ENCODE data around the gene ATP6V0D1. TPM values are rescaled to one million over a fixed set of nuclear protein-coding genes. Genes with fewer than 3 reads are reported as not detected.

Gene ATP6V0D1
- total RNA-seq = 94.4 and 95.9 TPM in 2 replicates

DNA sequence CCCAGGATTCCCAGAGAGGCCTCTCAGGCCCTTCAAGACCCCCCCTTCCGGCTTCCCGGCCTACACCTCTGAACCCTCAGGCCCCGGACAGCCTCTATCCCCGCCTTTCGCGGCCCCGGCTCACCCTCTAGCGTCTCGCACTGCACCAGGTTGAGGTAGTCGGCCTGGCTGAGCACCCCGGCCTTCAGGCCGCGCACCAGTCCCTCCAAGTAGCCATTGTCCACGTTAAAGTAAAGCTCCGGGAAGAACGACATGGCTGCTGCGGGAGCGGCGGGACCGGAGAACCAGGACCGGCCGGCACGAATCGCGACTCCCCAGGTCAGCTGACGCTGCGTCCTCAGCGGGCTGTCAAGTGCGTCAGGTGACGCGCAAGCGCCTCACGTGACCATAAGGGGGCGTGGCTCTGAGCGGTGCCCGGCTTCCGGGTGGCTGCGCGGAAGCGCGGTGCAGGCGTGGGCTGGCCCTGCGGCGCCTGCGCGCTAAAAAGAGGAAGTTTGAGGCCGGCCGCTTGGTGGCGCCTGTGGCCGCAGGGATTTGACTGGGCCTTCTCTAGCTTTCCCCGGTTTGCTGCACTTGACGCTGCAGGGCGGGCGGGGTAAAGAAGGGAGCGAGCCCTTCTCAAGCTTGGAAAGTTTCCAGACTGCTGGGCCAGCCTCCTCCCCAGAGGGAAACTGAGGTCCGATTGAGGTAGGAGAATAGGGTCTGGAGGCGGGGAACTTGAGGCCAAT lies at the start of gene ATP6V0D1:
TSS of gene ATP6V0D1 (minus strand) at position 325 of the 728 bp plus-strand sequence. CDS start at position 254, 71 bp downstream.

DNA sequence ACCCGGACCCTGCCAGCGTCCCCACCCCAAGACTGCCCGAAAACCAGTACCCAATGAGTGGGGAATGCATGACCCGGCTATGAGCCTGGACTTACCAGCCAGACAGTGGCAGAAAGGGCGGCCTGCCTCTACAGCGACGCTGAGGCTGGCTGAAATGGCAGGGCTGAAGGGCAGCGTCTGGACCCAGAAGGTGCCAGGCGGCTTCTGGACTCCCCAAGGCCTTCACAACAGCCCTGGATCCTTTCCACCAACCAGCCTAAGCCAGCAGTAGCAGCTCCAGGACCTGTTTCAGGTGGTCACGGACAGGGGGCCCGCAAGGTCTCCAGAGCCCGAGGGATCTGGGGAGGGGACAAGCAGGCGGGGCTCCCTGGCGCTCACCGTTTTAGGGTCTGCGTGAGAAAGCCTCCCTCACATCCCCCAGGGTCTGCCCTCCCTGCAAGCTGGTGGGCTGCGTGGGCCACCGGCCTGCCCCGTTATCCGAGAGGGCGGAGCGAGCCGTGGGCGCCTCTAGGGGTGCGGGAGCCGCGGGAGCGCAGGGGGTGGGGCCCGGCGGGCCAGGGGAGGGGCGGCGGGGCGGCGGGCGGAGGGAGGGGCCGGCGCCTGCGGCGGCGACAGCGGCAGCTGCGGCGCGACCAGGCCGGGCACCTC lies 47.4 kb upstream of the ATP6V0D1 start, which contains the start of gene RIPOR1:
TSS of gene RIPOR1 (plus strand) at position 608 of the 648 bp plus-strand sequence. CDS start 9,618 bp downstream, outside the sequence.

GRCh38 chr16:67483150-67483549 lies 2.2 kb upstream of the ATP6V0D1 start, which contains the start of gene AGRP:
AGRP (minus strand) TSS chr16:67483547; CDS start chr16:67483398, 149 bp downstream.

DNA sequence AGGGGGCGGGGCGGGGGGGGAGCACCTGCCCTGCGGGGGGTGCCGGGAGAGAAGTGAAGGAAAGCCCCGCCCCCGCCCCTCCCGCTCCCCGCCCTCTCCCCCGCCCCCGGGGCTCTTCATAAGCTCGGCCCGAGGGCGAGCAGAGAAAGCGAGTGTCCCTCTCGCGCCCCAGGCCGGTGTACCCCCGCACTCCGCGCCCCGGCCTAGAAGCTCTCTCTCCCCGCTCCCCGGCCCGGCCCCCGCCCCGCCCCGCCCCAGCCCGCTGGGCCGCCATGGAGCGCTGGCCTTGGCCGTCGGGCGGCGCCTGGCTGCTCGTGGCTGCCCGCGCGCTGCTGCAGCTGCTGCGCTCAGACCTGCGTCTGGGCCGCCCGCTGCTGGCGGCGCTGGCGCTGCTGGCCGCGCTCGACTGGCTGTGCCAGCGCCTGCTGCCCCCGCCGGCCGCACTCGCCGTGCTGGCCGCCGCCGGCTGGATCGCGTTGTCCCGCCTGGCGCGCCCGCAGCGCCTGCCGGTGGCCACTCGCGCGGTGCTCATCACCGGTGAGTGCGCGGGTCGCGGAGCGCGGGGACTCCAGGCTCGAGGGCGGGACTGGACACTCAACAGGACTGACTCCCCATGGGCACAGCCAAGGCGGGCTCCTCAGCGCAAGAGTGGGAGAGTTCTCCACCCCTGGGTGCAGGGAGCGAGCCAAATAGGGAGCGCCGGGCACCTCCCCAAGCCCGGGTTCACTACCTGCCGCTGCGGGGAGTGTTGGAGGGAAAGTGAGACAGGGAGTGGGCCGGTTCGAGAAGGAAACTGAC lies 49.8 kb downstream of the ATP6V0D1 start, which contains the start of gene HSD11B2:
TSS of gene HSD11B2 (plus strand) at position 145 of the 798 bp plus-strand sequence. CDS start at position 273, 128 bp downstream.

GRCh38 chr16:67415872-67416793 lies 64.8 kb downstream of the ATP6V0D1 start, which contains the start of gene ZDHHC1:
ZDHHC1 (minus strand) TSS chr16:67416477; CDS start chr16:67407775, 8,702 bp downstream.

GRCh38 chr16:67393111-67393787 lies 87.7 kb downstream of the ATP6V0D1 start, which contains the start of gene TPPP3:
TPPP3 (minus strand) TSS chr16:67393498; CDS start chr16:67391111, 2,387 bp downstream.

Other genes with a start within 250 kb of the ATP6V0D1 start
- gene FHOD1, start 233.7 kb downstream of the ATP6V0D1 start, total RNA-seq = 5.0 and 5.3 TPM in 2 replicates
- 0.83 and 0.85 TPM in 2 replicates for gene SLC9A5, start 232.2 kb downstream of the ATP6V0D1 start, total RNA-seq
- gene PLEKHG4, start 201.6 kb downstream of the ATP6V0D1 start, total RNA-seq = 5.6 and 7.7 TPM in 2 replicates
- under 0.01 and 0.14 TPM in 2 replicates for gene KCTD19, start 154.4 kb downstream of the ATP6V0D1 start, total RNA-seq
- 0.14 TPM in 1 of 2 replicates, not detected in the other for gene LRRC36, start 154.3 kb downstream of the ATP6V0D1 start, total RNA-seq
- 0.92 and 1.00 TPM in 2 replicates for gene TPPP3, start 87.7 kb downstream of the ATP6V0D1 start, total RNA-seq
- 5.3 and 6.5 TPM in 2 replicates for gene ZDHHC1, start 64.7 kb downstream of the ATP6V0D1 start, total RNA-seq
- not detected in 2 replicates for gene HSD11B2, start 50.0 kb downstream of the ATP6V0D1 start, total RNA-seq
- not detected in 2 replicates for gene AGRP, start 2.4 kb upstream of the ATP6V0D1 start, total RNA-seq
- gene RIPOR1, start 47.7 kb upstream of the ATP6V0D1 start, total RNA-seq = 14.1 and 25.0 TPM in 2 replicates
- gene CTCF, start 81.4 kb upstream of the ATP6V0D1 start, total RNA-seq = 12.7 and 15.7 TPM in 2 replicates
- gene CARMIL2, start 164.0 kb upstream of the ATP6V0D1 start, total RNA-seq = 0.14 and 0.28 TPM in 2 replicates
- 8.2 and 9.5 TPM in 2 replicates for gene ACD, start 179.1 kb upstream of the ATP6V0D1 start, total RNA-seq
- gene PARD6A, start 179.8 kb upstream of the ATP6V0D1 start, total RNA-seq = 0.43 and 0.65 TPM in 2 replicates
- gene ENKD1, start 185.6 kb upstream of the ATP6V0D1 start, total RNA-seq = 15.5 and 16.6 TPM in 2 replicates
- gene C16orf86, start 185.7 kb upstream of the ATP6V0D1 start, total RNA-seq = 5.7 and 6.0 TPM in 2 replicates
- gene GFOD2, start 238.2 kb upstream of the ATP6V0D1 start, total RNA-seq = 9.1 and 13.9 TPM in 2 replicates